HG03565 (cell line): ENCODE data around the gene GPRIN3.
A peak's percentile ranks its signal among the peaks of the same experiment; 100 is the strongest.

Source experiments
- ATAC-seq: cut with Tn5 transposase; IDR thresholded peaks from one replicate; pipeline ENCODE4 v1.9.1; 2021; ENCODE audit warnings: mild to moderate bottlenecking, moderate library complexity; ENCODE audit not compliant: unreplicated experiment

GPRIN3 gene

DNA sequence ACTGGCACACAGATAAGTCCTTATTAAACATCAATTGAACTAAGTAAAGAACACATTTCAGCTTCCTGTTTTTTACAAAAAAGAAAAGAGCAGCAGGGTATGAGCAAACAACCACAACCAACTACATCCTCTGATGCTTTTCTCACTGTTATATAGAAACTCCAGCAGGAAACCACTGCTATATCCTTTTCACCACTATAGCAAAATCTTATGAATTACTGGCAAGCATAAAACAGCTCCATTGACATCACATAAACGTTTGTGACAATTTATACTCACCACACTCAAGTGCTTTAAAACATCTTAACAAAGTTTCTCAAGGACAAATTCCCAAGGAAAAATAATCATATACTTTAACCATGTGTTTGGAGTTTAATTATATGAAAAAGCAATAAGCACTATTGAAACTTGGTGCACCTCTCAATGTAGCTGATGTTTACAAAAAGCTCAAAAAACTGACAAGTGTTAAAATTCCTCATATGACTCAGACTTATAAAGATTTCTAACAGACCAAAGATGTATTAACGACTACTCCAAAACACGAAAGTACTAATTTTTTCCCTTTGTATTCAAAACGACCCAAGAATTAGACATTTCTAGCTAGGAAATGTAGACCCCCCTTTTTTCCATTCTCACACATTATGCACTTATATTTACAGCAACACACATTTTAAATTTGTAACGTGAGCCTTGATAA lies 12.9 kb downstream of the GPRIN3 start:
- ATAC-seq, result peak; percentile 86

DNA sequence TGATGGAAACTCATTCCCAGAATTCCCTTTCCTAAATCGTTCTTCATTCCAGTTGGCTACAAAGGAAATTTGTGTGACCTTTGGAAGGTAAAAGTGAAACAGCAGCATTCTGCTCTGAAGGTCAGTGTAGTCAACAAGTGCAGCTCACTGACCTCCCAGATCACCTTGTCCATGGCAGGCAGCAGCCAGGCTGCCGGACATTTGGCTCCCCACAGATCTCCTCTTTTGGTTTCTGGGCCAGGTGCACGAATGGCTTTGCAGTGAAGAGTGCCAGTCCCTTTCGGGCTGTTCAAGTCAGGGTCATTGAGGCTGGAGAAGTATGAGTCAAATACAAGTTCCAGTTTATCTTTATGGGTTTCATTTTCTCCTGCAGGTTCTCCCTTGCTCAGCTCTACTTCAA lies 14.3 kb downstream of the GPRIN3 start:
- no peak for ATAC-seq

DNA sequence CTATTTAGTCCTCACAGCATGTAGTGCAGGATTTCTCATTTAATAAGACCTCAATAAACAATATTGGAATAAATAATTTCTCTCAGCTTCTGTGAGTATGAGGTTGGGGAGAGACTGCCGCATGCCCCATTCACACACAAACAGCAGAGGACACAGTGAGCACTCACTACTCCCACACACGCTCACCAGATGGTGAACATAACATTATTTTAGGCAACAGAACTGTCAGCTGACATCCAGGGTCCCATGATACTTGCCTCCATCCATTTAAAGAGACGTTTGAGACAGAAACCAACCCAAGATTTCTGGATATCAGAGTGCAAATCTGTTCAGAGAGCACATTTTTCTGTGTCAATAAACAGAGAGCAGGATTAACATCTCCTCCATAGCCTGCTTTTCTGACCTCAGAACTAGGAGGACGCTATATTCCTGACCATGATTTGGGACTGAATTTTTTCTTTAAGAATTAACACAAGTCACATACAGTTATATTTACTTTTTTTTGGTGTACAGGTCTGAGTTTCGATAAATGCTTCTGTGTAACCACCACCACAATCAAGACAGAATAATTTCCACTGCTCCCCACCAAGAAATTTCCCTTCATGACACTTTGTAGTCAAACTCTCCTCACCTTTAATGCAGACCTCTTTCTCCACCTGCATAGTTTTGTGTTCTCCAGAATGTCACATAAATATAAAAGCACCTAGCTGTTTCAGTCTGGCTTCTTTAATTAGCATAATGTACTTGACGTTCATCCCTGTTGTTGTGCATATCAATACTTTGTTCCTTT lies 16.7 kb downstream of the GPRIN3 start:
- ATAC-seq, result no peak

DNA sequence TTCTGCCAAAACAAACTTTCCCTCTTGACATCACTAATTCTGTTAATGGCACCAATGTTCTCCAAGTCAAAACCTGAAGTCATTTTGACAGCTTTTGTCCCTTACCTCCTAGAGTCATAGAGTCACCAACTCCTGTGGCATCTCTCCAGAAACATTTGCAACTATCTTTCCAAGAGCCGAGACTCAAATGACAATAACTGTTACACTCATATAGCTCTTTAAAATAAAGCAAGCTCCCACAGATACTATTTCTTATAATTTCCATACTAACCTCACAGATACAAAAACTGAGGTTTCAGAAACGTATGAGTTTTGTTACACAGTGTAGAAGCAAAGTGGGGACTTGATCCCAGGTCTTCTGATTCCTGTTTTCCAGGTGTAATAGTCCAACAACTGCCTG lies 18.3 kb downstream of the GPRIN3 start:
- ATAC-seq, result no peak

DNA sequence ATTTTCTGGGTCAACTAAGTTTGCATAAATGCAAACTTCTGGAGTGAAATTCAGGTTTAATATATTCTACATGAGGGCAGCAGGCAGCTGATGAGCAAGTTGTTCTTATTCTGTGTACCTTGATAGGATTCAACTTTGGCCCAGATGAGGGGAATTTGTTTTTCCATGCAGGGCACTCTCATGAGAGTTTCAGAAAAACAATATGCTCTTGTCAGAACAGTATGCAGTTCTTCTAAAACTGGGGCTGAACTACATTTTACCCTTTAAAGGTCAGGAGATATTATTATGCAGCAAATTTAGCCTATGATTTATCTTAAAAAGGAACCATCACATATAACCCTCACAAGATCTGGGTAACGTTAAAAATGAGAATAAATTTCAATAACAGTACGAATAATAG lies 19.2 kb downstream of the GPRIN3 start:
- ATAC-seq, result no peak

DNA sequence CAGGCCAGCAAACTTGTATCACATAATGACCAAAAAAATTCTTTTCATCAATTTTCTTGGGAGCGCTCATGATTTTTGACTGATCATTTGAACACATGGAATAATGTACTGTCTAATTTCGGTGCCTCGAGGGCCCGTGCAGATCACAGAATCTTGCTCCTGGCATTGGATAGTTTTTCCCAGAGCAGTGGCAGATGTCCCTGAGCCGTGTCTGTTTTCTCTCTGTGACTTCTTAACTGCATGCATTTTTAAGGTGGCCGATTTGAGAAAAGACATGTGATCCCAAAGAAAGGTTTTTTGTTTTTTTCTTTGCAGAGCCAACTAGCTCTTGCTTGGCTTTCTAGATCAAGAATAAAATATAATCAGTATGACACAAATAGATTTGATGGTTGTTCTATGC lies 19.7 kb downstream of the GPRIN3 start:
- ATAC-seq, result no peak

DNA sequence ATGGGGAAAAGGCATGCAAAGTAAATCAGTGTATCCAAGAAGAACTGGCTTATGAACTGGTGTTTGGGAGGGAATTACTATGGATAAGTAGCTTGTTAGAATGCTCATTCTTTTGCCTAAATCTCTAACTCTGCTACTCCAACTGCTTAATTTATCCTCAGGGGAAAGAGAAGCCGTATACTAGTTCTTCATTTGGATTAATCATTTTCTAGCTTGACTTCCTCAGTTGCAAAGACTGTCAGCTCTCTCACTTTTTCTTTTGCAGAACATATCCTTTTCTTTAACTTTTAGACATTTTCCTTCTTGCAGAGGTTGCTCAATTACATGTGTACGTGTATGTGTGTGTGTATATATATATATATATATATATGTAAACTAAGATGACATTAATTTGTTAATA lies 21.9 kb downstream of the GPRIN3 start:
- ATAC-seq, result no peak

DNA sequence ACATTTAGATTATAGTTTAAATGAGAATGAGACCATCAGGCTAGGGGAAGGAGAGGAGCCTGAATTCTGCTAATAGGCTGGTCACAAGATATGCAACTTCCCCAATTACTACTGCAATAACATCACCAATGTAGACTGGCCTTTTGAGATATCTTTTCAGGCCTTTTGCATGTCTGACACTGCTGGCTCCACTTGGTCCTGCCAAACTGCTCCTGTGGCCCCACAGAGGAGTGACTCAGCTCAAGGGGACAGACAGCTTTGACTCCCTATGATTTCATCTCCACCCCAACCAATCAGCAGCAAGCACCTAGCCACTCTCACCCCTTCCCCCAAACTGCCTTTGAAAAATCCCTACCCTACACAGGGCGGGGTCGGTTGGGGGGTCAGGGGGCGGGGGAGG lies 22.8 kb downstream of the GPRIN3 start:
- ATAC-seq, result no peak

DNA sequence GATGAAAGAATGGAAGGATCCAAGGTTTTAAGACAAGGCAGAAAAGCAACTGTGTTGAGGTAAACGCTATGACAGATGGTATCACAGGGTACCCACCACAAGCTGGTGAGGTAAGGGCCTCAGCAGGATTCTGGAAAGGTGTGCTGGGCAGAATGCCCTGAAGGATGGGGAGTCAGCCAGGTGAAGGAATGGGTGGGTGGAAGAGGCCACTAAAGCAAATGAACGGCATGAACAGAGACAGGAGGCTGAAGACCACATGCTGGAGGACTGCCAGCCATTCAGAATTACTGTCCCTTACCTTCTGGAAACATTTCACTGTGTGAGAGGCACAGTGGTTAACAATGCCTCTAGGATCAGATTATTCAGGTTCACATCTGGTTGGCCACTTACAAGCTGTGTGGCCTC lies 23.6 kb downstream of the GPRIN3 start:
- no peak for ATAC-seq

DNA sequence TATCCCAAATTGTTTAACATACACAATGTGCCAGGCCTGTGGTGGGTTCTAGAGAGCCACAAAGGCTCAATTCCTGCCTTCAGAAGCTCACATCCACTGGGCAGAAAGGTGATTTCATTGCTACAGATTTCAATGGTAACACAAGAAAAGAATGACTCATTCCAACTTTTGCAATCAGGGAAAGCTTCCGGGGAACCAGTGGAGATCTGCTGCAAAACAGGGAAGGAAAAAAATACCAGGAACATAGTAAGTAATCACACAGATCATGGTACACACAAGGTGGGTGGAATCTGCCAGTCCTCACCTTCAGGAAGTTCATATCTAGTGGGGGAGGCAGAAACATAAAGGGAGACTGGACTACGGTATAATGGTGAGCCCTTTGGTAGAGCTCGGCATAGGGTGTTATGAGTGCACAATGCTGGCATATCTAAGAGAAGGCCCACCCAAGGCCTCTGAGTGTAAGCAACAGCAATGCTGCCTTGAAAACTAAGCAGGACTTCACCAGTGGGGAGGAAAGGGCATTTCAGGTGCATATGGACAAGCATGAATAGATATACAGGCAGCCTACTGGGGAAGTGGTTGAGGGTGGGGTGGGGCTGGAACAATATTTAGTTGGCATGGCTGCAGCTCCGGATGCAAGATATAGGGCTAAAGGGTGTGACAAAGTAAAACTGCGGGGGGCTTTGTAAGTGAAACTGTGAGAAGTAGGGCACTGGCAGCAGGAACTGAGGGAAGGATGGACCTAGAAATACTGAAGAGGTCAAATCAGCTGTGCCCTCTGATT lies 24.2 kb downstream of the GPRIN3 start:
- ATAC-seq, result no peak

DNA sequence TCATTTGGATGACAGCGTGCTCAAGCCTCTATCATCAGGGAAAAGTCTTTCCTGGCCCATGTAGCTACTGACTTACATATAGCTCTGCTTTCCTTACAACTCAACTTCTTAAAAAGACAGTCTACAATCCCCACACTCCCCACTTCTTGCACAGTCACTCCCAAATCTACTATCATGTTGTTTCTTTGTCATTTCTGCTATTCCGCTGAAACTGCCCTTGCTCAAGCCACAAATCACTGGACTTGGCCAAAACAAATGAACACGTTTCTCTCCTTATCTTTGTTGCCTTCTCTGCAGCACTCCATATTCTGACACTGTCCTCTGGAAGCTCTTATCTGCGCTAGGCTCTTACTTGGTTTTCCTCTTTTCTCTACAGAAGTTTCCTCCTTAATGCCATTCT lies 28.2 kb downstream of the GPRIN3 start:
- ATAC-seq, result no peak

DNA sequence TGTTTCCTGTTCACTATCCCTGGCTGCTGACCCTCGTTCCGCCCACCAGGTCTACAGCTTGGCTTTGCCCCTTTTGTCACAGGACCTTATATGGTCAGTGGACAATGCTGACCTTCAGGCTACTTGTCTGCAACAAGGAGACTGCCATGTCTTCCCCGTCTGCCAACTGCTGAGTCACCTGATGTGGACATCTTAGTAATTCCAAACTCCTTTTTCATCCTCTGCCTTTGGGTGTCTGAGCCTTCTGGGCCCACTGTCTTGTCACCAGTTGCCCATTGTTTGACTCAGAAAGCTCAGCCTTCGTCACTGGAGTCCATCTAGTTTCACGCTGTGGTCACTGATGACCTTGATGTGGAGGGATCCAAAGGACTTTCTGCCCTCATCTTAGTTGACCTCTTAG lies 30.2 kb downstream of the GPRIN3 start:
- ATAC-seq, result no peak

DNA sequence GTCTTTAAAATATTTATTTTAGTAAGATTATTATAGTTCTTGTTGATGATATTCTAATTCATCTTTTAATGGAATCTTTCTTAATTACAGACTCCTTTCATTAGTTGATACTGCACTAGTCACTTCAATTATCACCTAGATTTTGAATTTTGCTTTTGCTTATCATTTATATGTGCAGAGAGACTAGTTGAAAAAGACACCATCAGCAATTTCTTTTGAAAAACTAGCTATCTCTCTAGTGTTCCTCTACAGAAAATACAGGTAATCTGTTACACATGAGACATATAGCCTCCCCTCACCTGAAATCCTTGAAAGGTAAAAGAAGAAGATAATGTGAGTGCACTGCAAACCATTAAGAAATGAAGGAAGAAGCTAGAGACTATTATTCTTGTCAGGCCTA lies 31.3 kb downstream of the GPRIN3 start:
- no peak for ATAC-seq

DNA sequence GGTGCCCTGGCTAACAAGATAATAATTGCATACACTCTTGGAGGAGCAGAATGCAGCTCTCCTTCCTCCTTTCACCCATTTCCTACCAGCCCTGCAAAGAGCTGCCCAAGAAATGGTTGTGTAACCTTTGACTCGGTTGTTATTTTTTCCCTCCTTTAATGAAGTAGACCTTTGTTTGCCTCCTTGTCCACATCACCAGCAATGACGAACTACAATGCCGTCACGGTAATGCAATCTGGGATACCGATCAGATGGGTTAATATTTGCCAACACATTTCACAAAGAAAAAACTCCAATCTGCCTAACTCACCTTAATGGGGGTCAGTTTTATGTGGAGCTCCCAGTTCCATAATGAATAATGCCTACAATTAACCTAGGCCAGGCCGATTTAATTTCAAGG lies 32.0 kb downstream of the GPRIN3 start:
- ATAC-seq, result no peak

DNA sequence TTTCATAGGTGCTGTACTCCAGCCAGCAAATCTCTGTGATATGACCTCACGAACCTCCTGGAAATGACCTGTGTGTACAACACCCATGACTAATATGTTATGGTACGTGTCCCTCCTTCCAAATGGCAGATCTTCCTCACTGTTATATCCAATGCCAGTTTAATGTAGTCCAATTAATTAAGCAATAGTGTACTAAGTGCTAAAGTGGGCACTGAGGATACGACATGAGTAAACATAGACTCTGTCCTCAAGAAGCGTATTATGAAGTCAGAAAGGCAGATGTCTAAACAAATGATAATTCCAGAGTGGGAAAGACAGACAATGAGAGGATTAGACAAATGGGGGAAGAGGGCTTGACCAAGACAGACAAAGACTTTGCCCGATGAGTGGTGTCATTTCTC lies 33.9 kb downstream of the GPRIN3 start:
- no peak for ATAC-seq

DNA sequence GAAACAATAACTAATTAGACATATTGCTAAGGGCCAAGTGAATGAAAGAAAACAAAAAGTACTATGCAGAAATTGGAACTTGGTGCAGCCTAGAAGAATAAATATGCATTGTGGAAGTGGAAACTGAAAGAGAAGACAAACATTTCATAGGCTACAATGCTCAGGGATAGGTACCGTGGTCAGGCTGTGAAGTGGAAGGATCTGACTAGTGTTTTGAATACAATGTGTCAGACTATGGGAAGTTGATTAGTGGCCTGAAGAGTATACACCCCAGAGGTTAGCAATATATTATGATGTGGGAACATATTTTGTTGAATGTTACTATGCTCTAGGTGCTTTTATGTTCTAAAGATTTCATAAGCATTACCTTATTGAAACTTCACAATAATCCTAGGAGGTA lies 36.8 kb downstream of the GPRIN3 start:
- no peak for ATAC-seq

DNA sequence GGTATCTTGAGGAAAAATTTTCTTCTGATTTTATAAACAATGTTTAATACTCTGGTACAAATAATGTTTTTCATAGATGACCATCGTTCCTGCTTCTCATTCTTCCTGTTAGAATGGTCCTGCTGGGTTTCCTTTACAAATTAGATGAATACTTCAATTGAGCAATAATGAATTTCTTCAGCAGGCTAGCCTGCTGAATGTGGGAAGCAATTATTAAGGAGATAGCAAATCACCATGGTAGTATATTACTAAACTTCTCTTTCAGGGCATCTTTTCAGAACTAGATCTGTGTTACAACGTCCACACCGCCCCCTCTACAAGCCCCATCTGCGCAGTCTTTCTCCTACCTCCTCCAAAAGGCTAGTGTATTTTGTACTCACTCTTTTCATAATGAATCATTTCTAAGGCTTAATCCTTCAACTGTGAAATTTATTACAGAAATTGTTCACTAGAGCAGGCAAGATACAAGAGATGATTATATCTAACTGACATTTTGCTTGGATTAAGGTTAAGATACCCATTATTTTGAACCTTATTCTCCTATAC lies 38.4 kb downstream of the GPRIN3 start:
- no peak for ATAC-seq

DNA sequence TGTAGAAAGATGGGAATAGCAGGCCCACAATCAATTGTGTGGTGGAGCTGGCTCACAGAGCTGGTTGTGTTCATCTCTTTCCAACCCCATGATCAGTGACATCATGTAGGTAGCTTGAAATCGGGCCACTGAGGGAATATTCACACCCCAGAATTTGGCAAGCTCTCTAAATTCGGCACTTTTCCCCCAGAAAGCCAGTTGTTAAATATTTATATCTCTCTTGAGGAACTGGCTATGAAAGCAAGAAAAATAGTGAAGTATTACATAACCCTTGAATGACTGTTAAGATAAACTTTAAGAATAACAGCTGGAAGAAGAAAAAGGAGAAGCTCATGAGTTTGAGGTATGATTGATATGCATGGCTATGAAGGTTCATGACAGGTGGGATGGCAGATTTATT lies 38.9 kb downstream of the GPRIN3 start:
- ATAC-seq, result no peak

DNA sequence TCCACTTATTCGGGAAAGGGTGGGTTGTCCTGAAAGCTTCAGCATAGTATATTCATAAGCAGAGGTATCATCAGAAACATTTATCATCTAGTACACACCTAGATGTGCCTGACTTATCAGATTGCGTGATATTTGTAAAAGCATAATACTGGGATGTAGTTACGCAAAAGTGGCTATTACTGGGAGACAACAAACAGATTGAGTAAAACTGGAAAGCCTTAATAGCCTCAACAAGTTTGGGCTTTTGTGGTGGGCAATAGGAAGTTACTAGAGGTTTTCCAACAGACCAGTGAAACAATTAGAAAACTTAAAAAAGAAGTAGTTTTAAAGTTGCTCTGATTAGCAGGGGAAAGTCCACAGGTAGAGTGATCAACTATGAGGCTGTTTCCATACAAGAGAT lies 39.8 kb downstream of the GPRIN3 start:
- ATAC-seq, result no peak

DNA sequence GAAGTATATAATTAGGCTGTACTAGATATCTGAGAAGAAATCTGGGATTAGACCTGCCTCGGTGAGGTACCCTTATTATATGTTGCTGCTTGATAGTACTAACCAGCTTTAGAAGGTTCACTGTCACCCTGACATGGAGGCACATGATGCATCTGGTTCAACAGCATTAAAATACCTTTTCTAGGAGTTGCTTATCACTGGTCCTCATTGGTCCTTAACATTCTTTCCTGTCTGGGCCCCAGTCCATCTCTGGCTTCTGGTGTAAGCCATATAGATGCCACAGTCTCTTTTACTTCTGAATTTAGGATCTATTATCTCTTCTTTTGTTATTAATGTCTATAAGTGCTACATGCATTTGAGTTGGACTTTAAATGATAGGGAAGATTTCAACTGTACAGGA lies 40.2 kb downstream of the GPRIN3 start:
- ATAC-seq, result no peak

DNA sequence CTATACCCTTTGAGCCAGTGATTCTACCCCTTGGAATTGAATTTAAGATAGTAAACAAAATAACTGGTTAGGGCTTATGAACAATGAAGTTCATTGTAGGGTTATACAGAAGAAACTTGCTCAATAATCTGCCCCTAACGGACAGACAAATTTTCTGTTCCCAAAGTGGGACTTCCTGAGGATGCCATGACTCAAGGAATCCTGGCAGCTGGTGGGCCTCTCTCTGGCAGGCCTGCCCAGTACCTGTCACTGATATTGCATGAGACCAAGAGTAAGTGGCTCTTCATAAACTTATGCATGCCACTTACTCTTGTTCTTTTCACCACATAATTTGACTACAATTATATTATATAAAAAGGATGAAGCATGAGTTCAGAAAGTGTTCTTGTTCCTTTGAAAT lies 41.5 kb downstream of the GPRIN3 start:
- ATAC-seq, result no peak

DNA sequence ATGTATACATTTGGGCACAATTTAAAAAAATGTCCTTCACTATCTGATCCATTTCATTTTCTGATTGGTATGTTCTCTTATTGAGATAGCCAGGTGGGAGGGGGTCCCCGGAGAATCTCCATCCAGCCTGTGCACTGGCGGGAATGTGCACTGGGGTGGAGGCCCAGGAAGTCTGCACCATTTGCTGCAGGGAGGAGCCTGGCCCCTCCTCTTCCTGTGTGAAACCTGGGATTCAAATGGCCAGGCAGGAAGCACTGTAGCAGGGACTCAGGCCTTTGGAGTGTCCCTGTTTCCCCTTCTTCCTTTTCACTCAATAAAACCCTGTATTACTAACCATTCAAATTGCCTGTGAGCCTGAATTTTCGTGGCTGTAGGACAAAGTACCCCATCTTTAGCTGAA lies 44.3 kb downstream of the GPRIN3 start:
- ATAC-seq, result no peak
